Endodermal cell (in vitro differentiated cells): Measurements from ENCODE around the gene DNAH5. TPM values are rescaled to one million over a fixed set of nuclear protein-coding genes. Genes with fewer than 3 reads are reported as not detected.
"Not testable (repeated sequence)": the region's sequence is repeated elsewhere in the genome, so short reads cannot be mapped to it uniquely, and the experiment has no call there.

Experiments used
- DNase-seq: peaks from one replicate; pipeline ENCODE4 v3.0.0-alpha.2; 2017
- H3K27ac ChIP-seq: 2 replicates; pipeline ENCODE4 v1.5.1; 2013; ENCODE audit warnings: mild to moderate bottlenecking, low read depth, low read length, moderate library complexity
- H3K27me3 ChIP-seq: 2 replicates; pipeline ENCODE4 v1.6.1; 2013; ENCODE audit warnings: mild to moderate bottlenecking, low read length, moderate library complexity; ENCODE audit not compliant: insufficient read depth, control insufficient read depth, poor library complexity, severe bottlenecking
- H3K36me3 ChIP-seq: 2 replicates; pipeline ENCODE4 v1.7.0; 2013; ENCODE audit warnings: mild to moderate bottlenecking, low read length, moderate library complexity; ENCODE audit not compliant: control insufficient read depth, insufficient read depth
- H3K4me1 ChIP-seq: one replicate; pipeline ENCODE4 v1.7.0; 2013; ENCODE audit warnings: low read length; ENCODE audit not compliant: control insufficient read depth, insufficient read depth
- H3K4me3 ChIP-seq: 2 replicates; pipeline ENCODE4 v1.5.1; 2013; ENCODE audit warnings: mild to moderate bottlenecking, low read length, moderate library complexity
- H3K9ac ChIP-seq: 2 replicates; pipeline ENCODE4 v1.6.1; 2013; ENCODE audit warnings: mild to moderate bottlenecking, low read length, moderate library complexity; ENCODE audit not compliant: poor library complexity, severe bottlenecking; ENCODE audit errors: extremely low read depth
- H3K9me3 ChIP-seq: 2 replicates; pipeline ENCODE4 v1.6.1; 2013; ENCODE audit warnings: mild to moderate bottlenecking, low read length, moderate library complexity; ENCODE audit not compliant: control insufficient read depth
- H3K27ac Mint-ChIP-seq: 2 replicates; pipeline ENCODE4 v1.8.0; 2020; ENCODE audit warnings: mixed read lengths
- H3K27me3 Mint-ChIP-seq: 2 replicates; pipeline ENCODE4 v1.8.0; 2021; ENCODE audit warnings: mild to moderate bottlenecking, mixed read lengths; ENCODE audit not compliant: insufficient read depth
- H3K36me3 Mint-ChIP-seq: 2 replicates; pipeline ENCODE4 v1.8.0; 2020; ENCODE audit warnings: low read depth, mixed read lengths
- H3K4me1 Mint-ChIP-seq: 2 replicates; pipeline ENCODE4 v1.8.0; 2020; ENCODE audit warnings: mixed read lengths
- H3K4me3 Mint-ChIP-seq: 2 replicates; pipeline ENCODE4 v1.8.0; 2020; ENCODE audit warnings: mild to moderate bottlenecking, moderate library complexity, mixed read lengths
- H3K9me3 Mint-ChIP-seq: 2 replicates; pipeline ENCODE4 v1.8.0; 2020; ENCODE audit warnings: mild to moderate bottlenecking, mixed read lengths
- WGBS, 2 experiments: methylation state at CpG; one replicate each; pipeline versions ENCODE4 v1.1.5 to v1.1.7; 2013; ENCODE audit warnings: missing lambda C conversion rate in 2 of 2, mixed read lengths in 1 of 2; ENCODE audit not compliant: insufficient coverage in 1 of 2, insufficient read length in 1 of 2; 5-methylcytosine and 5-hydroxymethylcytosine counted together
- total RNA-seq, 2 donors: library from RNA; stranded (reverse); fragmentation: NEBNext Ultra II Directional in 1 of 2; extraction: Animal tissue kit (Norgen Biotek cat#: 25700) in 1 of 2; gene quantifications; 2 replicates in 1 of 2; 3 replicates in 1 of 2; pipeline ENCODE4 v1.2.1, GENCODE V29; 2021
- TF ChIP-seq, protein P1 (sequence below): fragments of 200-600 bp; sonication (generic); conservative IDR thresholded peaks from 2 replicates; pipeline ENCODE4 v1.5.0; 2021; ENCODE audit warnings: antibody characterized with exemption, mild to moderate bottlenecking

The DNAH5 gene
- total RNA-seq, 2 donors from 2014 or later: 0.84 to 1.8 TPM

DNA sequence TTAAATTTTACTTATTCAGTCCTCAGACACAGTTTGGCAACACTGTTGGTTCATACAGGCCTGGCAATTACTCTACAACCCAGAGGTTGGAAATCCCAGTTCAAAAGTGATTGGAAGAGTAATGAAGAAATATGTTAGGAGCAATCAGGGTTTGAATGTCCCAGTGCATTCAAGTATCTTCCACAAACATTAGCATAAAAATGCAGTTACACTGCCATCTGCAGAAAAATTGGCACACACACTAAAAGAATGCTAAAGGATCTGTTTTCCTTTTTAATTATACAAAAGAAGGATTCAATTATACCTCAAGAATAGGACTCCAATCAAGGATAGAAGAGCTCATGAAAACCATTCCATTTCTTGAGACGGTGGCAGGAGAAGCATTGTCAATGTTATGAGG, 130.2 kb downstream of the DNAH5 start:
- H3K9me3 Mint-ChIP-seq: no peaks in the 10 kb centered on the region
- H3K4me3 Mint-ChIP-seq: no peak overlapping the region
- no peak for DNase-seq
- Histone ChIP-seq H3K9me3 (no peaks in the 10 kb centered on the region), H3K4me1 (no peaks in the 10 kb centered on the region), H3K9ac (no peak overlapping the region), H3K4me3 (no peak overlapping the region), H3K36me3 (no peaks in the 10 kb centered on the region), H3K27me3 (no peaks in the 10 kb centered on the region), H3K27ac (no peak overlapping the region)
- TF ChIP-seq, protein P1, sequence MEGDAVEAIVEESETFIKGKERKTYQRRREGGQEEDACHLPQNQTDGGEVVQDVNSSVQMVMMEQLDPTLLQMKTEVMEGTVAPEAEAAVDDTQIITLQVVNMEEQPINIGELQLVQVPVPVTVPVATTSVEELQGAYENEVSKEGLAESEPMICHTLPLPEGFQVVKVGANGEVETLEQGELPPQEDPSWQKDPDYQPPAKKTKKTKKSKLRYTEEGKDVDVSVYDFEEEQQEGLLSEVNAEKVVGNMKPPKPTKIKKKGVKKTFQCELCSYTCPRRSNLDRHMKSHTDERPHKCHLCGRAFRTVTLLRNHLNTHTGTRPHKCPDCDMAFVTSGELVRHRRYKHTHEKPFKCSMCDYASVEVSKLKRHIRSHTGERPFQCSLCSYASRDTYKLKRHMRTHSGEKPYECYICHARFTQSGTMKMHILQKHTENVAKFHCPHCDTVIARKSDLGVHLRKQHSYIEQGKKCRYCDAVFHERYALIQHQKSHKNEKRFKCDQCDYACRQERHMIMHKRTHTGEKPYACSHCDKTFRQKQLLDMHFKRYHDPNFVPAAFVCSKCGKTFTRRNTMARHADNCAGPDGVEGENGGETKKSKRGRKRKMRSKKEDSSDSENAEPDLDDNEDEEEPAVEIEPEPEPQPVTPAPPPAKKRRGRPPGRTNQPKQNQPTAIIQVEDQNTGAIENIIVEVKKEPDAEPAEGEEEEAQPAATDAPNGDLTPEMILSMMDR: no peak
- no peaks in the 10 kb centered on the region for H3K4me1 Mint-ChIP-seq
- no peaks in the 10 kb centered on the region for H3K27me3 Mint-ChIP-seq
- H3K27ac Mint-ChIP-seq: no peak overlapping the region
- WGBS, 2 experiments: 83 to 93% methylated on average over 1 of the region's 1 CpG
- no peaks in the 10 kb centered on the region for H3K36me3 Mint-ChIP-seq

DNA sequence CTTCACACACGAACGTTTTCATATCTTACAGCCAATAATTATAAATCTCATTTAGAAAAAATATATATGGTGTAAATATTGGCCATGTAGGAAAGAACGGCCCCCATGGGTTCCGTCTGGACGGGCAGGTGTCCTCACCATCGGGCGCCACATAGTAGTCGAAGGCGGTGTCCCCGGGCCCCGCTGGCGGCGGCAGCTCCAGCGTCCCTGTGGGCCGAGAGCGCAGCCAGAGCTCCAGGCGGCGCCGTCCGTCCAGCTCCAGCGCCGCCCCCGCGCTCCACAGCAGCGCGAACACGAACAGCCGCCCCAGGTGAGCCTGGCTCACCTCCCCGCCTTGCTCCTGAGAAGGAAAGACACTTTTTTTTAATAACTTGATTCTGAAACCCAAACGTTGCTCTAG, 134.6 kb downstream of the DNAH5 start:
- Histone ChIP-seq H3K27ac (no peak overlapping the region), H3K27me3 (no peaks in the 10 kb centered on the region), H3K36me3 (no peaks in the 10 kb centered on the region), H3K9me3 (no peaks in the 10 kb centered on the region), H3K9ac (no peak overlapping the region), H3K4me3 (no peak overlapping the region), H3K4me1 (no peaks in the 10 kb centered on the region)
- Mint-ChIP-seq H3K36me3 (no peaks in the 10 kb centered on the region), H3K27ac (no peak overlapping the region), H3K4me1 (no peaks in the 10 kb centered on the region), H3K4me3 (no peak overlapping the region), H3K27me3 (no peaks in the 10 kb centered on the region), H3K9me3 (no peaks in the 10 kb centered on the region)
- 88 to 97% methylated on average over 28 of the region's 30 CpGs for WGBS, 2 experiments
- DNase-seq: no peak
- TF ChIP-seq, protein P1: no peak

DNA sequence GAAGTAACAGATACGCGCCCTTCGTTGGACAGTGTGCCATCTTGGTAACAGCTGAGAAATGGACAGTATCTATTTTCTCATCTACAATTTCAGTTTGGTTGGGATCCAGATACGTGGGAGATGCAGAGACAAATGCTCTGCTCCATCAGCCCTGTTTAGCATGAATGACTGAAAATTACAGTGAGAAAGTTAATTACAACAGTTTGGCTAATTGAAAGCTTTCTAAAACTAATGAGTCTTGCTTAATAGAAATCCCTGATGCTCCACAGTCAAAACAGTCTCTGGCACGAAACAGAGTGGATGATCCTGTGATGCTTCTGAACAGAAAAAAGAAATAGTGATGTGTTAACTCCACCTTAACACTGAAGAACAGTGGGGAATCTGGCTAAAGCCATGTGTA, 140.2 kb downstream of the DNAH5 start:
- H3K4me1 Mint-ChIP-seq: no peaks in the 10 kb centered on the region
- WGBS, 2 experiments: 91 to 93% methylated on average over 4 to 5 of the region's 5 CpGs
- no peak for DNase-seq

DNA sequence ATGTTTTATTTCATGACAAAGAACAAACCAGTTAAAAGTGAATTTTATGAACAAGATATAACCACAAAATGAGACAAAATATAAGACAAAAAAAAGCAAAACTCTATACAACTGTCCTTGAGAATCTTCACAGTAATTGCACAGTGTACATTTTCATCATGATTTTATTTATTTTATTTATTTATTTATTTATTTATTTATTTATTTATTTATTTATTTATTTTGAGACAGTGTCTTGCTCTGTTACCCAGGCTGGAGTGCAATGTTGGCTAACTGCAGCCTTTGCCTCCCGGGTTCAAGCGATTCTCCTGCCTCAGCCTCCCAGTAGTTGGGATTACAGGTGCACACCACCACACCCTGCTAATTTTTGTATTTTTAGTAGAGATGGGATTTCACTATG, 145.9 kb downstream of the DNAH5 start:
- not testable (repeated sequence) for H3K4me3 Mint-ChIP-seq, H3K27me3 ChIP-seq, H3K27ac Mint-ChIP-seq, H3K4me1 Mint-ChIP-seq, H3K9ac ChIP-seq, DNase-seq, H3K4me3 ChIP-seq, H3K9me3 ChIP-seq, H3K27me3 Mint-ChIP-seq, H3K36me3 ChIP-seq, H3K27ac ChIP-seq, H3K36me3 Mint-ChIP-seq, H3K4me1 ChIP-seq, H3K9me3 Mint-ChIP-seq
- 97% methylated on average over 2 of the region's 2 CpGs; no CpG with 5 or more reads in 1 of the 2 experiments for WGBS, 2 experiments

More for the DNA sequence above, 140.2 kb downstream of the DNAH5 start:
- Histone ChIP-seq H3K4me1 (no peaks in the 10 kb centered on the region), H3K9ac (no peak overlapping the region), H3K27ac (no peak overlapping the region), H3K36me3 (no peaks in the 10 kb centered on the region), H3K4me3 (no peak overlapping the region), H3K9me3 (no peaks in the 10 kb centered on the region), H3K27me3 (no peaks in the 10 kb centered on the region)
- TF ChIP-seq, protein P1: no peak
- Mint-ChIP-seq H3K9me3 (no peaks in the 10 kb centered on the region), H3K4me3 (no peak overlapping the region), H3K27ac (no peak overlapping the region), H3K36me3 (no peaks in the 10 kb centered on the region), H3K27me3 (no peaks in the 10 kb centered on the region)
